ENCODE results near the gene TMPRSS5. TPM values are rescaled to one million over a fixed set of nuclear protein-coding genes. Genes with fewer than 3 reads are reported as not detected.

The TMPRSS5 gene
- total and polyA plus RNA-seq, 10 of the 15 experiments (the other 5 are each of a cell fraction or from before 2014, with no cell fraction given), result 0.05 to 0.85 (median 0.34) TPM; not detected in 2

- no TSS peak for BruUV-seq (replicated peaks)
- H3K9me3 ChIP-seq (replicated peaks; ENCODE audit: control insufficient read depth, insufficient read depth, low read length), result no peaks in the 10 kb centered on the region
- intact Hi-C loops (cut with micrococcal nuclease; ENCODE audit: unreplicated experiment), result no loop called here
- TF ChIP-seq BACH1 (IDR thresholded peaks at IDR 0.05; ENCODE audit: borderline replicate concordance) (no peak), SRF (IDR thresholded peaks at IDR 0.05; ENCODE audit: low read depth in 2 of 2, low read length in 2 of 2) (no peak), MYB (IDR thresholded peaks at IDR 0.05; ENCODE audit: borderline replicate concordance, low read depth, low read length) (no peak), WRNIP1 (IDR thresholded peaks at IDR 0.05; ENCODE audit: borderline replicate concordance, low read depth, low read length) (no peak), NFYA (IDR thresholded peaks at IDR 0.05; ENCODE audit: borderline replicate concordance, low read depth, low read length) (no peak), SREBF2 (IDR thresholded peaks at IDR 0.05; ENCODE audit: low read length) (no peak), SREBF1 (IDR thresholded peaks at IDR 0.05; ENCODE audit: low read length) (no peak), SPI1 (IDR thresholded peaks at IDR 0.05; ENCODE audit: borderline replicate concordance, insufficient read depth, low read depth, low read length) (no peak), PAX5 (IDR thresholded peaks at IDR 0.05; ENCODE audit: borderline replicate concordance, low read depth, low read length) (no peak), TCF12 (IDR thresholded peaks at IDR 0.05; ENCODE audit: low read depth, low read length) (no peak), CEBPZ (IDR thresholded peaks at IDR 0.05; ENCODE audit: low read depth, low read length) (no peak), MXI1 (IDR thresholded peaks at IDR 0.05; ENCODE audit: low read depth, low read length) (no peak), ATF3 (IDR thresholded peaks at IDR 0.05; ENCODE audit: borderline replicate concordance, extremely low read depth, low read depth, low read length) (no peak)
- TF ChIP-seq, protein P1, sequence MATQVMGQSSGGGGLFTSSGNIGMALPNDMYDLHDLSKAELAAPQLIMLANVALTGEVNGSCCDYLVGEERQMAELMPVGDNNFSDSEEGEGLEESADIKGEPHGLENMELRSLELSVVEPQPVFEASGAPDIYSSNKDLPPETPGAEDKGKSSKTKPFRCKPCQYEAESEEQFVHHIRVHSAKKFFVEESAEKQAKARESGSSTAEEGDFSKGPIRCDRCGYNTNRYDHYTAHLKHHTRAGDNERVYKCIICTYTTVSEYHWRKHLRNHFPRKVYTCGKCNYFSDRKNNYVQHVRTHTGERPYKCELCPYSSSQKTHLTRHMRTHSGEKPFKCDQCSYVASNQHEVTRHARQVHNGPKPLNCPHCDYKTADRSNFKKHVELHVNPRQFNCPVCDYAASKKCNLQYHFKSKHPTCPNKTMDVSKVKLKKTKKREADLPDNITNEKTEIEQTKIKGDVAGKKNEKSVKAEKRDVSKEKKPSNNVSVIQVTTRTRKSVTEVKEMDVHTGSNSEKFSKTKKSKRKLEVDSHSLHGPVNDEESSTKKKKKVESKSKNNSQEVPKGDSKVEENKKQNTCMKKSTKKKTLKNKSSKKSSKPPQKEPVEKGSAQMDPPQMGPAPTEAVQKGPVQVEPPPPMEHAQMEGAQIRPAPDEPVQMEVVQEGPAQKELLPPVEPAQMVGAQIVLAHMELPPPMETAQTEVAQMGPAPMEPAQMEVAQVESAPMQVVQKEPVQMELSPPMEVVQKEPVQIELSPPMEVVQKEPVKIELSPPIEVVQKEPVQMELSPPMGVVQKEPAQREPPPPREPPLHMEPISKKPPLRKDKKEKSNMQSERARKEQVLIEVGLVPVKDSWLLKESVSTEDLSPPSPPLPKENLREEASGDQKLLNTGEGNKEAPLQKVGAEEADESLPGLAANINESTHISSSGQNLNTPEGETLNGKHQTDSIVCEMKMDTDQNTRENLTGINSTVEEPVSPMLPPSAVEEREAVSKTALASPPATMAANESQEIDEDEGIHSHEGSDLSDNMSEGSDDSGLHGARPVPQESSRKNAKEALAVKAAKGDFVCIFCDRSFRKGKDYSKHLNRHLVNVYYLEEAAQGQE (IDR thresholded peaks at IDR 0.05; ENCODE audit: low read depth, low read length), result no peak
- TF ChIP-seq, protein P2, sequence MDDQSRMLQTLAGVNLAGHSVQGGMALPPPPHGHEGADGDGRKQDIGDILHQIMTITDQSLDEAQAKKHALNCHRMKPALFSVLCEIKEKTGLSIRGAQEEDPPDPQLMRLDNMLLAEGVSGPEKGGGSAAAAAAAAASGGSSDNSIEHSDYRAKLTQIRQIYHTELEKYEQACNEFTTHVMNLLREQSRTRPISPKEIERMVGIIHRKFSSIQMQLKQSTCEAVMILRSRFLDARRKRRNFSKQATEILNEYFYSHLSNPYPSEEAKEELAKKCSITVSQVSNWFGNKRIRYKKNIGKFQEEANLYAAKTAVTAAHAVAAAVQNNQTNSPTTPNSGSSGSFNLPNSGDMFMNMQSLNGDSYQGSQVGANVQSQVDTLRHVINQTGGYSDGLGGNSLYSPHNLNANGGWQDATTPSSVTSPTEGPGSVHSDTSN (IDR thresholded peaks at IDR 0.05; ENCODE audit: insufficient replicate concordance, low read depth, low read length), result no peak
Measured at GRCh38 chr11:113697111-113697510, 9.0 kb downstream of the TMPRSS5 start.

More at GRCh38 chr11:113697111-113697510, 9.0 kb downstream of the TMPRSS5 start:
- no peak for ATAC-seq
- Histone ChIP-seq H3K27me3 (replicated peaks in 1 of 2; ENCODE audit: control insufficient read depth in 2 of 2, insufficient read depth in 2 of 2, low read length in 1 of 2) (peaks cover 0 to 1% of the 10 kb centered on the region in 2 experiments; a peak in 1 of 4 replicates), H3K36me3 (ENCODE audit: control insufficient read depth in 2 of 2, insufficient read depth in 2 of 2, low read length in 1 of 2) (no peaks in the 10 kb centered on the region), H3K79me2 (ENCODE audit: control insufficient read depth, insufficient read depth, low read length) (no peaks in the 10 kb centered on the region), H3K4me3 (no peak overlapping the region), H3K27ac (ENCODE audit: control insufficient read depth, insufficient read depth) (no peak overlapping the region), H3K4me2 (ENCODE audit: control insufficient read depth, insufficient read depth) (no peak overlapping the region), H3K9ac (ENCODE audit: control insufficient read depth, insufficient read depth, low read length) (no peak overlapping the region), H2AFZ (ENCODE audit: control insufficient read depth, low read depth, low read length) (no peak overlapping the region), H3K4me1 (ENCODE audit: control insufficient read depth, insufficient read depth, low read length) (no peaks in the 10 kb centered on the region), H4K20me1 (ENCODE audit: control insufficient read depth, insufficient read depth) (no peaks in the 10 kb centered on the region)
- ChIA-PET CTCF (no interaction called here), RAD21 (ENCODE audit: unreplicated experiment) (no interaction called here), POLR2A (no interaction called here), SMC1A (ENCODE audit: uncharacterized antibody, unreplicated experiment) (no interaction called here)
- no peak for DNase-seq (ENCODE audit: low read depth, low spot score)
- FAIRE-seq, result no peak
- in situ Hi-C loops (cut with MboI), result no loop called here
- 39% methylated on average over 5 of the region's 5 CpGs for WGBS (ENCODE audit: insufficient coverage, insufficient replicate concordance, low lambda C conversion rate, missing lambda C conversion rate)

All from GM12878 (cell line).